Activated CD4-positive, alpha-beta T cell treated with anti-CD3 and anti-CD28 coated beads, Interleukin-2, amount 10 ng/mL, durations not matched to agents 7 days and 5 days (primary cell): Measurements from ENCODE around the gene POLL. TPM values are rescaled to one million over a fixed set of nuclear protein-coding genes. Genes with fewer than 3 reads are reported as not detected.

ENCODE experiments used
- CTCF ChIA-PET: fragments of 350-600 bp; sonication (Branson Sonifier 250); formaldehyde crosslinking; loops from one replicate; lab custom pipeline; 2021; ENCODE audit warnings: antibody characterized with exemption; lab: Charles Lee
- POLR2A ChIA-PET: fragments of 350-600 bp; sonication (Branson Sonifier 250); formaldehyde crosslinking; loops from one replicate; lab custom pipeline; 2021; ENCODE audit warnings: antibody characterized with exemption; lab: Charles Lee
- DNase-seq: peaks from one replicate; pipeline ENCODE4 v3.0.0-alpha.2; 2020
- H3K27ac Mint-ChIP-seq: one replicate; pipeline ENCODE4 v1.8.0; 2021; ENCODE audit warnings: mild to moderate bottlenecking, moderate library complexity, mixed read lengths
- H3K27me3 Mint-ChIP-seq: one replicate; pipeline ENCODE4 v1.8.0; 2021; ENCODE audit warnings: mixed read lengths
- H3K36me3 Mint-ChIP-seq: one replicate; pipeline ENCODE4 v1.8.0; 2021; ENCODE audit warnings: low read depth, mixed read lengths
- H3K4me1 Mint-ChIP-seq: one replicate; pipeline ENCODE4 v1.8.0; 2021; ENCODE audit warnings: mixed read lengths
- H3K4me3 Mint-ChIP-seq: one replicate; pipeline ENCODE4 v1.8.0; 2021; ENCODE audit warnings: mild to moderate bottlenecking, moderate library complexity, mixed read lengths
- H3K9me3 Mint-ChIP-seq: one replicate; pipeline ENCODE4 v1.8.0; 2021; ENCODE audit warnings: mixed read lengths
- total RNA-seq, 2 experiments: library from RNA; stranded (reverse); gene quantifications; one replicate each; pipeline ENCODE4 v1.2.3, GENCODE V29; 2021

Gene POLL
- total RNA-seq, 2 experiments from 2014 or later, result 26.5 to 35.3 TPM

GRCh38 chr10:101577121-101577871 is 10.8 kb downstream of the POLL start:
- Mint-ChIP-seq H3K27me3 (no peaks in the 10 kb centered on the region), H3K4me3 (no peak overlapping the region), H3K4me1 (no peaks in the 10 kb centered on the region), H3K27ac (peak overlapping the region; percentile 48), H3K9me3 (no peaks in the 10 kb centered on the region), H3K36me3 (no peaks in the 10 kb centered on the region)
- DNase-seq, result no peak
- ChIA-PET POLR2A (no interaction called here), CTCF (interaction anchor here (1.7 to 2.1 kb wide), 2 partner anchors 10 to 11 kb away, joined by 5 to 7 read pairs; partner anchors contain the start of genes DPCD and POLL)

- ChIA-PET POLR2A (no interaction called here), CTCF (interaction anchor here (0.5 to 1.7 kb wide), 7 partner anchors 8 to 968 kb away, joined by 3 to 7 read pairs (median 3); partner anchors contain the start of genes DPCD and POLL)
- H3K4me3 Mint-ChIP-seq, result no peak overlapping the region
- H3K9me3 Mint-ChIP-seq, result no peaks in the 10 kb centered on the region
- no peaks in the 10 kb centered on the region for H3K36me3 Mint-ChIP-seq
- DNase-seq, result no peak
- H3K4me1 Mint-ChIP-seq, result no peaks in the 10 kb centered on the region
- H3K27me3 Mint-ChIP-seq, result no peaks in the 10 kb centered on the region
- no peak overlapping the region for H3K27ac Mint-ChIP-seq
Observed at GRCh38 chr10:101576211-101576863, 11.7 kb downstream of the POLL start.

GRCh38 chr10:101575580-101576210 is 12.4 kb downstream of the POLL start:
- Mint-ChIP-seq H3K36me3 (no peaks in the 10 kb centered on the region), H3K4me1 (peaks cover 4% of the 10 kb centered on the region), H3K27ac (no peak overlapping the region), H3K27me3 (no peaks in the 10 kb centered on the region), H3K4me3 (no peak overlapping the region), H3K9me3 (no peaks in the 10 kb centered on the region)
- no peak for DNase-seq
- ChIA-PET POLR2A (no interaction called here), CTCF (interaction anchor here (0.5 to 1.7 kb wide), 7 partner anchors 8 to 967 kb away, joined by 3 to 7 read pairs (median 3); partner anchors contain the start of genes DPCD and POLL)

GRCh38 chr10:101575091-101575490 is 13.0 kb downstream of the POLL start:
- Mint-ChIP-seq H3K27me3 (no peaks in the 10 kb centered on the region), H3K4me3 (no peak overlapping the region), H3K27ac (no peak overlapping the region), H3K36me3 (no peaks in the 10 kb centered on the region), H3K9me3 (no peaks in the 10 kb centered on the region), H3K4me1 (peaks cover 6% of the 10 kb centered on the region)
- CTCF ChIA-PET, result interaction anchor here (1.2 to 1.5 kb wide), 2 partner anchors 11 to 13 kb away, joined by 3 read pairs; no protein-coding TSS in a partner anchor
- POLR2A ChIA-PET, result no interaction called here
- DNase-seq, result no peak

GRCh38 chr10:101573885-101574753 is 13.9 kb downstream of the POLL start:
- Mint-ChIP-seq H3K27ac (no peak overlapping the region), H3K9me3 (no peaks in the 10 kb centered on the region), H3K36me3 (no peaks in the 10 kb centered on the region), H3K4me1 (peaks cover 16% of the 10 kb centered on the region), H3K4me3 (no peak overlapping the region), H3K27me3 (peaks cover 8% of the 10 kb centered on the region)
- ChIA-PET CTCF (interaction anchor here (1.5 kb wide), 1 partner anchor 12 kb away, joined by 3 read pairs; no protein-coding TSS in a partner anchor), POLR2A (no interaction called here)
- no peak for DNase-seq

GRCh38 chr10:101572785-101573184 is 15.3 kb downstream of the POLL start:
- H3K27ac Mint-ChIP-seq, result no peak overlapping the region
- CTCF ChIA-PET, result interaction anchor here (4.4 kb wide), 1 partner anchor 9 kb away, joined by 21 read pairs; no protein-coding TSS in a partner anchor
- no peak for DNase-seq
- H3K4me3 Mint-ChIP-seq, result no peak overlapping the region
- H3K36me3 Mint-ChIP-seq, result no peaks in the 10 kb centered on the region
- H3K27me3 Mint-ChIP-seq, result peaks cover 21% of the 10 kb centered on the region
- H3K9me3 Mint-ChIP-seq, result no peaks in the 10 kb centered on the region
- peaks cover 16% of the 10 kb centered on the region for H3K4me1 Mint-ChIP-seq
- POLR2A ChIA-PET, result no interaction called here

DNA sequence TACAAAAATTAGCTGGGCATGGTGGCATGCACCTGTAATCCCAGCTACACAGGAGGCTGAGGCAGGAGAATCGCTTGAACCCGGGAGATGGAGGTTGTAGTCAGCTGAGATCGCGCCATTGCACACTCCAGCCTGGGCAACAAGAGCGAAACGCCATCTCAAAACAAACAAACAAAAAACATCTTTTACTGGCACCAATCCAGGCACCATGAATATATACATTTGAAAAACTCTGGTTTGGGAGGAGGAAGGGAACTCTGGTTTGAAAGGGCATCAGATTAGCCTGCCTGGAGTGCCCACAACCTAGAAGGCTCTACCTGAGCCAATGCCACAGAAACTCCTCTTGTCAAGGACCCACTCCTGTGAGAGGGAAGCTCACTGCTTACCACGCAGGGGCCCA is 15.9 kb downstream of the POLL start:
- Mint-ChIP-seq H3K27me3 (peaks cover 26% of the 10 kb centered on the region), H3K9me3 (no peaks in the 10 kb centered on the region), H3K27ac (no peak overlapping the region), H3K4me1 (peaks cover 16% of the 10 kb centered on the region), H3K4me3 (no peak overlapping the region), H3K36me3 (no peaks in the 10 kb centered on the region)
- no peak for DNase-seq
- ChIA-PET CTCF (interaction anchor here (1.2 to 4.4 kb wide), 2 partner anchors 9 to 13 kb away, joined by 3 to 21 read pairs; no protein-coding TSS in a partner anchor), POLR2A (no interaction called here)

GRCh38 chr10:101571271-101571925 is 16.7 kb downstream of the POLL start:
- Mint-ChIP-seq H3K4me1 (peaks cover 18% of the 10 kb centered on the region), H3K27ac (no peak overlapping the region), H3K4me3 (peak overlapping the region; percentile 73), H3K36me3 (no peaks in the 10 kb centered on the region), H3K9me3 (no peaks in the 10 kb centered on the region), H3K27me3 (peaks cover 30% of the 10 kb centered on the region)
- POLR2A ChIA-PET, result no interaction called here
- CTCF ChIA-PET, result interaction anchor here (0.8 to 4.4 kb wide), 9 partner anchors 10 to 310 kb away, joined by 3 to 21 read pairs (median 4); no protein-coding TSS in a partner anchor
- no peak for DNase-seq

DNA sequence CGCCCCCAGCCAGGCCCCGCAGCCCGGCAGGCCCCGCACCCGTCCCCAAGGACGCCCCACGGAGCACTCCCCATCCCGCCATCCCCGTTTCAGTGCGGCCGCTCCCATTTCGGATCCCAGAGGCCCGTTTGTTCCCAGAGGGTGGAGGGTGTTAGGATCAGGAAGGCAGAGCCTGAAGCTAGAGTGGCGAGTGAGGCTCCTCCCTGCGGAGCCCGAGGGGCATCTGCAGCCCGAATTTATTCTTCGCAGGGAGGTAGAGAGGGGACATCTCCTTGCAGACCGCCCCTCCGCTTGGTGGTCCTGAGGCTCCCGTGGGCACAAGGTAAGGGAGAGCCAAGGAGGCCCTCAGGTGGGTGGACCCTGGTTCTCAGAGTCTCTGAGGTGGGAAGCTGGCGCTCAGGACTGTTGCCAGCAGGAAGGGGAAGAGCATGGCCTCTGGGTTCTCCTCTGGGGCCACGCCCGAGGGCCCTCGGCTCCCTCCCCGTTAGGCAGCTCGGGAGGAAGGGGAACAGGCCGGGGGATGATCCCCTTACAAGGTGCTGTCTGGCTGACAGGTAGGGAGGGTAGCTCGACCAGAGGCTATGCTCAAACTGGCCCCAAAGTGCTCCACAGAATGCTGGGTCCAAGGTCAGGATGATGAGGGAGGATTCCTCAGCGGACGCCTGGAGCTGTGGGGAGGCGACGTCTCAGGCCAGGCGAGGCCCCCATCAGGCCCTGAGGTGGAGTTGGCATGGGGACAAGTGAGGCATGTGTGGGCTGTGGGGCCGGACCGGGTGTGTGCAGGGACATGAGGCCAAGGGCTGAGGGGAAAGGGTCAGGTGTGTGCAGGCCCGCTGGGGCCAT is 17.4 kb downstream of the POLL start:
- Mint-ChIP-seq H3K27me3 (peaks cover 37% of the 10 kb centered on the region), H3K4me1 (peaks cover 18% of the 10 kb centered on the region)

DNA sequence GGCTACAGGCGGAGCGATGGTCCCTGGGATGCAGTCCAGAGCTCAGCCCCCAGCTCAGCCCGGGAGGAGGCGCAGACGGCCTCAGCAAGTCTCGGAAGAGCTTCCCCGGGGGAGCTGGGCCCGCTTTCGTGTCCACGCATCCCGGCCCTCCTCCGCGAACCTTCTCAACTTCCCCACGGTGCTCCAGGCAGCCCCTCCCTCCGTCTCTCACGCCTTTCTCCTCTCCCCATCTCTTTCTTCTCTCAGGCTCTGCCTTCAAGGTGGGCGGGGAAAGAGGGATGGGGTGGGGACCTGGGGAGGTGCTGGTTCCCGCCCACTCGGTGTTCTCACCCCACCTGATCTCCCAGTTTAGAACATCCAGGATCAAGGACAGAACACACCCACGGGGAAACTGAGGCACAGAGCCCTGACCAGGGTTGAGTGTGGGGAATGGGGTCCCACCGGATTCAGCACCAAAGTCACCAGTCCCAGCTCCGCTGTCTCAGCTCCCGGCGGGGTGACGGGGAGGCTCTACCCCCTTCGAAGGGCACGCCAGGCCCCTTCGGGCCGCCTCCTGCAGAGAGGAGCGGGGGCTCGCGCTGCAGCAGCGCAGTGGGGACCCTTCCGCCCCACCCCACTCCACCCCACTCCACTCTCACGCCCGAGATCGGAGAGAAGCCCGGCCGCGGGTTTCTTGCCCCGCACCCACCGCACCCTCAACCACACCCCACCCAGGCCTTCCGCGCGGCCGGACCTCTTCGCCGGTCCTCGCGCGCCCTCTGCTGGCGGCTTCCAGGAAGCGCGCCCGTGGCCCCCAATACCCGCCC is 18.2 kb downstream of the POLL start:
- H3K4me3 Mint-ChIP-seq, result peak overlapping the region; percentile 73
- peaks cover 45% of the 10 kb centered on the region for H3K27me3 Mint-ChIP-seq
- H3K36me3 Mint-ChIP-seq, result no peaks in the 10 kb centered on the region
- DNase-seq, result peak; percentile 82
- POLR2A ChIA-PET, result no interaction called here
- no peak overlapping the region for H3K27ac Mint-ChIP-seq
- H3K9me3 Mint-ChIP-seq, result no peaks in the 10 kb centered on the region
- peaks cover 18% of the 10 kb centered on the region for H3K4me1 Mint-ChIP-seq
- CTCF ChIA-PET, result interaction anchor here (0.5 to 4.4 kb wide), 14 partner anchors 11 to 1599 kb away, joined by 3 to 21 read pairs (median 3); no protein-coding TSS in a partner anchor

More for the DNA sequence above, 17.4 kb downstream of the POLL start:
- Mint-ChIP-seq H3K4me3 (peak overlapping the region; percentile 73), H3K36me3 (no peaks in the 10 kb centered on the region), H3K9me3 (no peaks in the 10 kb centered on the region), H3K27ac (no peak overlapping the region)
- CTCF ChIA-PET, result interaction anchor here (0.8 to 4.4 kb wide), 14 partner anchors 9 to 360 kb away, joined by 3 to 21 read pairs (median 4); no protein-coding TSS in a partner anchor
- DNase-seq, result no peak
- POLR2A ChIA-PET, result no interaction called here
